Measurements from ENCODE around the gene DGKG. TPM values are rescaled to one million over a fixed set of nuclear protein-coding genes. Genes with fewer than 3 reads are reported as not detected.
A peak's percentile ranks its signal among the peaks of the same experiment; 100 is the strongest.

The DGKG gene
- total and polyA plus RNA-seq, 10 of the 15 experiments (the other 5 are each of a cell fraction or from before 2014, with no cell fraction given) = 0.39 to 6.2 (median 4.7) TPM

DNA sequence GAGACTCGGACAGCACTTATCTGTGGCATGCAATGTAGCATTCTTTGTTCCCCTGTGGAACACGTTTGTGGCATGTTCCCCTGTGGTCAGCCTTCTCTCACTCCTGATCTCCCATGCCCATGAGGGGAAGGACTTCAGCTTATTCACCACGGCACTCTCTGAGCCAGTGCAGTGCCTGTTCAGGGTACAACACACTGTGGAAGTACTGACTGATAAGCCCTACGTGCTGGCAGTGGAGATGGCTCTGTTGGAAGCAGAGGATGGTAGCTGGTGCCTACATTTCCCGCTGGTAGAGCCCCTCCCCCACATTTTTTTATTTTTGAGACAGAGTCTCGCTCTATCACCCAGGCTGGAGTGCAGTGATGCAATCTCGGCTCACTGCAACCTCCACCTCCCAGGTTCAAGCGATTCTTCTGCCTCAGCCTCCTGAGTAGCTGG lies 209.7 kb downstream of the DGKG start:
- no peak for FAIRE-seq
- H3K9me3 ChIP-seq (replicated peaks; ENCODE audit: control insufficient read depth, insufficient read depth, low read length) = no peaks in the 10 kb centered on the region
- H3K4me1 ChIP-seq (ENCODE audit: control insufficient read depth, insufficient read depth, low read length) = peaks cover 28% of the 10 kb centered on the region
- no peaks in the 10 kb centered on the region for H3K36me3 ChIP-seq (ENCODE audit: control insufficient read depth in 2 of 2, insufficient read depth in 2 of 2, low read length in 1 of 2)
- peak; percentile 7 for DNase-seq (ENCODE audit: low read depth, low spot score)
- ChIA-PET CTCF (interaction anchor here (0.7 to 1.6 kb wide), 11 partner anchors 10 to 388 kb away, joined by 3 to 7 read pairs (median 3); no protein-coding TSS in a partner anchor), RAD21 (ENCODE audit: unreplicated experiment) (interaction anchor here (0.6 to 2.0 kb wide), 11 partner anchors 13 to 388 kb away, joined by 3 to 11 read pairs (median 4); no protein-coding TSS in a partner anchor), POLR2A (interaction anchor here (0.9 to 2.0 kb wide), 4 partner anchors 10 to 89 kb away, joined by 3 to 6 read pairs (median 3); no protein-coding TSS in a partner anchor), SMC1A (ENCODE audit: uncharacterized antibody, unreplicated experiment) (interaction anchor here (0.6 to 2.6 kb wide), 15 partner anchors 11 to 388 kb away, joined by 3 to 12 read pairs (median 4); partner anchors contain the start of gene ETV5)
- peak overlapping the region; percentile 88 for H3K4me2 ChIP-seq (ENCODE audit: control insufficient read depth, insufficient read depth)
- H3K27ac ChIP-seq (ENCODE audit: control insufficient read depth, insufficient read depth) = peak overlapping the region; percentile 62
- H3K27me3 ChIP-seq (replicated peaks in 1 of 2; ENCODE audit: control insufficient read depth in 2 of 2, insufficient read depth in 2 of 2, low read length in 1 of 2) = no peaks in the 10 kb centered on the region
- no TSS peak for BruUV-seq (replicated peaks)
- intact Hi-C loops (cut with micrococcal nuclease; ENCODE audit: unreplicated experiment) (loop anchor here (5.0 kb wide), 3 partner anchors 45 to 90 kb away; partner anchors contain the start of gene ETV5), in situ Hi-C loops (cut with MboI) (no loop called here)
- H3K9ac ChIP-seq (ENCODE audit: control insufficient read depth, insufficient read depth, low read length) = no peak overlapping the region
- H2AFZ ChIP-seq (ENCODE audit: control insufficient read depth, low read depth, low read length) = peak overlapping the region; percentile 54
- TF ChIP-seq BRCA1 (IDR thresholded peaks at IDR 0.05; ENCODE audit: low read depth, low read length) (no peak), MTA3 (IDR thresholded peaks at IDR 0.05; ENCODE audit: borderline replicate concordance, low read length) (0 out of 2 replicates have a peak, but pooled peaks have one; percentile 20), YY1 (IDR thresholded peaks at IDR 0.05; ENCODE audit: low read depth, low read length) (no peak), RUNX3 (IDR thresholded peaks at IDR 0.05; ENCODE audit: low read length) (0 out of 2 replicates have a peak, but pooled peaks have one; percentile 14), DPF2 (IDR thresholded peaks at IDR 0.05) (no peak), CBX5 (IDR thresholded peaks at IDR 0.05; ENCODE audit: low read depth) (no peak), CHD1 (IDR thresholded peaks at IDR 0.05; ENCODE audit: low read depth, low read length) (no peak), HDGF (IDR thresholded peaks at IDR 0.05) (no peak), TARDBP (IDR thresholded peaks at IDR 0.05; ENCODE audit: borderline replicate concordance) (no peak), CEBPB (IDR thresholded peaks at IDR 0.05; ENCODE audit: borderline replicate concordance in 1 of 2, low read depth in 2 of 2, low read length in 2 of 2) (no peak), ASH2L (IDR thresholded peaks at IDR 0.05; ENCODE audit: borderline replicate concordance, low read depth) (no peak), PML (IDR thresholded peaks at IDR 0.05; ENCODE audit: low read length) (no peak)
- no peaks in the 10 kb centered on the region for H4K20me1 ChIP-seq (ENCODE audit: control insufficient read depth, insufficient read depth)
- no peaks in the 10 kb centered on the region for H3K79me2 ChIP-seq (ENCODE audit: control insufficient read depth, insufficient read depth, low read length)
- 20% methylated on average over 8 of the region's 8 CpGs for WGBS (ENCODE audit: insufficient coverage, insufficient replicate concordance, low lambda C conversion rate, missing lambda C conversion rate)
- peak overlapping the region; percentile 34; the same call in 1 of the 2 replicates for H3K4me3 ChIP-seq
- peak; percentile 50 for ATAC-seq
